ENCODE data around the gene PLIN3. TPM values are rescaled to one million over a fixed set of nuclear protein-coding genes. Genes with fewer than 3 reads are reported as not detected.

Gene PLIN3
- total and polyA plus RNA-seq, 9 of the 15 experiments (the other 6 are each of a cell fraction or from before 2014, with no cell fraction given) = 7.5 to 75.6 (median 43.1) TPM

GRCh38 chr19:4807188-4807587 is 60.3 kb downstream of the PLIN3 start (continued):
- no peak for TF ChIP-seq CBX3 (IDR thresholded peaks at IDR 0.05; ENCODE audit: borderline replicate concordance in 1 of 2, low read length in 2 of 2)
- no peak for TF ChIP-seq NCOA6 (IDR thresholded peaks at IDR 0.05)
- no peak for TF ChIP-seq SP2 (IDR thresholded peaks at IDR 0.05; ENCODE audit: extremely low read depth, low read depth, low read length, poor library complexity, severe bottlenecking)
- TF ChIP-seq TOE1 (IDR thresholded peaks at IDR 0.05; ENCODE audit: borderline replicate concordance) = no peak
- TF ChIP-seq TOE1 (CRISPR knock-in tag; IDR thresholded peaks at IDR 0.05; ENCODE audit: borderline replicate concordance, low read depth) = no peak

- Histone ChIP-seq H3K27me3 (ENCODE audit: control insufficient read depth in 2 of 2, insufficient read depth in 2 of 2, low read length in 2 of 2) (no peaks in the 10 kb centered on the region), H3K36me3 (ENCODE audit: control insufficient read depth, insufficient read depth, low read length) (no peaks in the 10 kb centered on the region), H3K4me2 (ENCODE audit: insufficient read depth, low read length) (no peak overlapping the region), H3K9me1 (ENCODE audit: control insufficient read depth, insufficient read depth, low read length) (no peaks in the 10 kb centered on the region), H3K9me3 (replicated peaks; ENCODE audit: control insufficient read depth, insufficient read depth, low read depth, low read length) (no peaks in the 10 kb centered on the region), H3K4me3 (no peak overlapping the region), H3K79me2 (ENCODE audit: control insufficient read depth, insufficient read depth, low read length) (no peaks in the 10 kb centered on the region), H4K20me1 (replicated peaks; ENCODE audit: control insufficient read depth, insufficient read depth, low read length) (no peaks in the 10 kb centered on the region), H3K4me1 (replicated peaks in 1 of 2; ENCODE audit: control insufficient read depth in 2 of 2, insufficient read depth in 2 of 2, low read length in 2 of 2) (peaks cover 0 to 10% of the 10 kb centered on the region in 2 experiments; a peak in 2 of 5 replicates), H2AFZ (ENCODE audit: low read depth, low read length) (no peak overlapping the region), H3K9ac (ENCODE audit: insufficient read depth in 1 of 2, low read depth in 2 of 2, low read length in 2 of 2) (no peak overlapping the region), H3K27ac (ENCODE audit: extremely low read depth, low read depth, low read length) (no peak overlapping the region)
- no TSS peak for BruUV-seq (replicated peaks)
- DNase-seq (ENCODE audit: extremely low read depth in 1 of 4, low spot score in 3 of 4) (no peak), FAIRE-seq (no peak), ATAC-seq (no peak)
- CTCF ChIA-PET (ENCODE audit: low intra/inter-chr PET ratio) = interaction anchor here (0.7 to 1.1 kb wide), 2 partner anchors 130 to 225 kb away, joined by 3 to 4 read pairs; no protein-coding TSS in a partner anchor
- WGBS (ENCODE audit: insufficient coverage, low coverage, missing lambda C conversion rate) = 46% methylated on average over 6 of the region's 6 CpGs
- intact Hi-C loops (cut with micrococcal nuclease) (no loop called here), in situ Hi-C loops (cut with MboI) (loop anchor here (5.0 kb wide), 2 partner anchors 106 to 226 kb away; no protein-coding TSS in a partner anchor)
- POLR2A ChIA-PET = interaction anchor here (0.9 kb wide), 1 partner anchor 9 kb away, joined by 4 read pairs; no protein-coding TSS in a partner anchor
- TF ChIP-seq NR4A1 (CRISPR knock-in tag; IDR thresholded peaks at IDR 0.05) (no peak), NR4A1 (tag; IDR thresholded peaks at IDR 0.05) (no peak), ZFP30 (CRISPR knock-in tag; IDR thresholded peaks at IDR 0.05; ENCODE audit: borderline replicate concordance) (no peak), TCF15 (CRISPR knock-in tag; IDR thresholded peaks at IDR 0.05) (no peak), XRCC3 (IDR thresholded peaks at IDR 0.05) (no peak), ETS1 (conservative IDR thresholded peaks at IDR 0.05; ENCODE audit: control insufficient read depth, low read depth, low read length) (no peak), FUS (optimal IDR thresholded peaks at IDR 0.05; ENCODE audit: low read depth, low read length) (no peak), GATA2 (CRISPR knock-in tag; IDR thresholded peaks at IDR 0.05) (no peak), MCM3 (IDR thresholded peaks at IDR 0.05) (no peak), ZBTB7A (IDR thresholded peaks at IDR 0.05; ENCODE audit: borderline replicate concordance, control insufficient read depth, low read depth, low read length) (no peak), TCF7 (IDR thresholded peaks at IDR 0.05; ENCODE audit: borderline replicate concordance) (no peak), THRA (IDR thresholded peaks at IDR 0.05) (no peak), ZFPM2 (CRISPR knock-in tag; IDR thresholded peaks at IDR 0.05) (no peak), DDX20 (tag; IDR thresholded peaks at IDR 0.05; ENCODE audit: low read depth) (no peak), KDM1A (IDR thresholded peaks at IDR 0.05) (peak; percentile 40 to 46; a peak in 2 of 4 replicates), CCAR2 (IDR thresholded peaks at IDR 0.05; ENCODE audit: low read depth, low read length) (no peak)
Observed at GRCh38 chr19:4806384-4806783, 61.1 kb downstream of the PLIN3 start.

Data from K562 (cell line).